ENCODE measurements around the gene KCNAB2.

DNA sequence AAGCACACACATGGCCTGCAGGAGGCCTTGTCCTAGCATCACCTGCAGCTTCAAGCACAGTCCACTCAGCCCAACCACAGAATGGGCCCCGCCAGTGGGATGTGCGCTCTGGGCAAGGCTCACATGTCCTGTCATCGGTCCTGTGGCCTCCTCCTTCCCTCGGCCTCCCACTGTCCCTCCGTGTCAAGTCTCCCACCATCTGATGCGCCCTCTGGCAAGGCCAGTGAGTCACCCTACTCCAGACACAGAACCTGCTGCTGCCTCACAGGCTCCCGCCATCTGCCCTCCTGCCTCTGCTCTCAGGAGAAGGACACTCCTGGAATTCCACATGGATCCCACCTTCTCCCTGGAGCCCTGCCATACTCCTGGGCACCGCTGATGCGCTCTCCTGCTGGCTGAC is 14.2 kb downstream of the KCNAB2 start:
- TF ChIP-seq GLIS3 (CRISPR knock-in tag; IDR thresholded peaks at IDR 0.05) (no peak), ZFP30 (CRISPR knock-in tag; IDR thresholded peaks at IDR 0.05) (no peak), ZNF8 (CRISPR knock-in tag; IDR thresholded peaks at IDR 0.05) (no peak), TSHZ2 (CRISPR knock-in tag; IDR thresholded peaks at IDR 0.05) (no peak), RARB (CRISPR knock-in tag; IDR thresholded peaks at IDR 0.05) (no peak), CSDC2 (CRISPR knock-in tag; IDR thresholded peaks at IDR 0.05) (no peak), BACH2 (CRISPR knock-in tag; IDR thresholded peaks at IDR 0.05; ENCODE audit: borderline replicate concordance) (no peak), ZFP3 (CRISPR knock-in tag; IDR thresholded peaks at IDR 0.05) (no peak), SNAI2 (CRISPR knock-in tag; IDR thresholded peaks at IDR 0.05) (no peak), PPARA (CRISPR knock-in tag; IDR thresholded peaks at IDR 0.05; ENCODE audit: borderline replicate concordance) (no peak), ZNF70 (CRISPR knock-in tag; IDR thresholded peaks at IDR 0.05) (no peak), ARNTL (CRISPR knock-in tag; IDR thresholded peaks at IDR 0.05; ENCODE audit: borderline replicate concordance, low read depth) (no peak), TOX (CRISPR knock-in tag; IDR thresholded peaks at IDR 0.05; ENCODE audit: borderline replicate concordance) (no peak)
- TF ChIP-seq, protein P1, sequence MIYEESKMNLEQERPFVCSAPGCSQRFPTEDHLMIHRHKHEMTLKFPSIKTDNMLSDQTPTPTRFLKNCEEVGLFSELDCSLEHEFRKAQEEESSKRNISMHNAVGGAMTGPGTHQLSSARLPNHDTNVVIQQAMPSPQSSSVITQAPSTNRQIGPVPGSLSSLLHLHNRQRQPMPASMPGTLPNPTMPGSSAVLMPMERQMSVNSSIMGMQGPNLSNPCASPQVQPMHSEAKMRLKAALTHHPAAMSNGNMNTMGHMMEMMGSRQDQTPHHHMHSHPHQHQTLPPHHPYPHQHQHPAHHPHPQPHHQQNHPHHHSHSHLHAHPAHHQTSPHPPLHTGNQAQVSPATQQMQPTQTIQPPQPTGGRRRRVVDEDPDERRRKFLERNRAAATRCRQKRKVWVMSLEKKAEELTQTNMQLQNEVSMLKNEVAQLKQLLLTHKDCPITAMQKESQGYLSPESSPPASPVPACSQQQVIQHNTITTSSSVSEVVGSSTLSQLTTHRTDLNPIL (CRISPR knock-in tag; IDR thresholded peaks at IDR 0.05; ENCODE audit: low read depth) = no peak

Measured in SK-N-SH treated with all-trans-retinoic acid at 6 μM for 48 hours (cell line).